GM21423 (cell line): ENCODE data around the gene MCL1.

Source experiments
- ATAC-seq: cut with Tn5 transposase; IDR thresholded peaks from one replicate; pipeline ENCODE4 v1.9.1; 2021; ENCODE audit warnings: mild to moderate bottlenecking, moderate library complexity; ENCODE audit not compliant: unreplicated experiment

The MCL1 gene

DNA sequence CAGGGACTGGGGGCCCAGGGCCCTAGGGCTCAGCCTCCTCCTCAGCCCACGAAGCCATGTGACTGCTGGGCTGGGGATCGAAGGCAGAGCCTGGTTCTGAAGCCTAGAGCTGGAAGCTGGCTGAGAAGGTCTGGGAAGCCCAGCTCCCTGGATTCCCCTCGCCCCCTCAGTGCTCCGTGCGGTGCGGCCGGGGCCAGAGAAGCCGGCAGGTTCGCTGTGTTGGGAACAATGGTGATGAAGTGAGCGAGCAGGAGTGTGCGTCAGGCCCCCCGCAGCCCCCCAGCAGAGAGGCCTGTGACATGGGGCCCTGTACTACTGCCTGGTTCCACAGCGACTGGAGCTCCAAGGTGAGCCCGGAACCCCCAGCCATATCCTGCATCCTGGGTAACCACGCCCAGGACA is 21.1 kb downstream of the MCL1 start:
- no peak for ATAC-seq

DNA sequence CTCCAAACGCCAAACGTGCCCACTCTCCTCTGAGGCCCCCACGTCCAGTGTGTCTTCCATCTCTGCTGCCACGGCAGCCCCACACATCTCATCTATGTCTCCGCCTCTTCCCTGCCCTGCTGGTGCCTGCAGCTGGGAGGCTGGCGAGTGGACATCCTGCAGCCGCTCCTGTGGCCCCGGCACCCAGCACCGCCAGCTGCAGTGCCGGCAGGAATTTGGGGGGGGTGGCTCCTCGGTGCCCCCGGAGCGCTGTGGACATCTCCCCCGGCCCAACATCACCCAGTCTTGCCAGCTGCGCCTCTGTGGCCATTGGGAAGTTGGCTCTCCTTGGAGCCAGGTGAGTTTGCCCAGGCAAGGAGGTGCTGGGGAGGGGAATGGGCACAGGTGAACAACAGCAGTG is 21.6 kb downstream of the MCL1 start:
- ATAC-seq, result no peak

DNA sequence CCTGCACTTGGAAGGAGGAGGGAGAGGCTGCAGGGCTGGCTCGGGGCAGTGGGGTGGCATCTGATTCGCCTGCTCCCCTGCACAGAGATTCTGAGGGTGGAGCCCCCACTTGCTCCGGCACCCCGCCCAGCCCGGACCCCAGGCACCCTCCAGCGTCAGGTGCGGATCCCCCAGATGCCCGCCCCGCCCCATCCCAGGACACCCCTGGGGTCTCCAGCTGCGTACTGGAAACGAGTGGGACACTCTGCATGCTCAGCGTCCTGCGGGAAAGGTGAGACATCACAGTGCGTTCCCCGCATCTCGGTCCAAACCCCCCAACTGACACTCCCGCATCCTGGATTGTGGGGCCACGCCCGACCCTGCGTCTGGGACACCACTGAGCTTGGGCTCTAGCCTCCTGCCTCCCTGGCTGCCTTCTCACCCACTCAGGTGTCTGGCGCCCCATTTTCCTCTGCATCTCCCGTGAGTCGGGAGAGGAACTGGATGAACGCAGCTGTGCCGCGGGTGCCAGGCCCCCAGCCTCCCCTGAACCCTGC is 22.3 kb downstream of the MCL1 start:
- ATAC-seq, result no peak

DNA sequence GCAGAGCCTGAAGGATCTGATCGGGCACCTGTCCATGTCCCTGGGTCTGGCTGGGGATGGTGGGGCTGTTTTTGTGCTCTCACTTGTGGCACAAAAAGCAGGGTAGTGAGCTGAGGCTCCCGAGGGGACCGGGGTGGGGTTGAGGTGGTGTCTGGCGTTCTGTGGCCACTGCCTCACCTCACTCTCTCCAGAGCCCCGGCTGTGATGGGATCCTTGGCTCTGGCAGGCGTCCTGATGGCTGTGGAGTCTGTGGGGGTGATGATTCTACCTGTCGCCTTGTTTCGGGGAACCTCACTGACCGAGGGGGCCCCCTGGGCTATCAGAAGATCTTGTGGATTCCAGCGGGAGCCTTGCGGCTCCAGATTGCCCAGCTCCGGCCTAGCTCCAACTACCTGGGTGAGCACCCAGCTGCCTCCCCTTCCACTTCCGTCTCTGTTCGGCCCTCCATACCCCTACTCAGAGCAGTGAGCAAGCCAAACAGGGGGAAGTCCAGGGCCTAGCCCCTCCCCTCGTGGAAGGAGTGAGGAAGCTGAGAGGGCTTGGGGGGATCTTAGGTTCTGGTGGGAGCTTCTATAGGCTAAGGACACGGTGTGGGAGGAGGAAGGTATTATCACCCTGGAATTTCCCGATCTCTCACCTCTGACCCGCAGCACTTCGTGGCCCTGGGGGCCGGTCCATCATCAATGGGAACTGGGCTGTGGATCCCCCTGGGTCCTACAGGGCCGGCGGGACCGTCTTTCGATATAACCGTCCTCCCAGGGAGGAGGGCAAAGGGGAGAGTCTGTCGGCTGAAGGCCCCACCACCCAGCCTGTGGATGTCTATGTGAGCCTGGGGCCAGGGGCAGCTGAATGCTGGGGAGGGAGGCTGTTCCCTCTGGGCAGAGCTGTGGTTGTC is 23.2 kb downstream of the MCL1 start:
- no peak for ATAC-seq

DNA sequence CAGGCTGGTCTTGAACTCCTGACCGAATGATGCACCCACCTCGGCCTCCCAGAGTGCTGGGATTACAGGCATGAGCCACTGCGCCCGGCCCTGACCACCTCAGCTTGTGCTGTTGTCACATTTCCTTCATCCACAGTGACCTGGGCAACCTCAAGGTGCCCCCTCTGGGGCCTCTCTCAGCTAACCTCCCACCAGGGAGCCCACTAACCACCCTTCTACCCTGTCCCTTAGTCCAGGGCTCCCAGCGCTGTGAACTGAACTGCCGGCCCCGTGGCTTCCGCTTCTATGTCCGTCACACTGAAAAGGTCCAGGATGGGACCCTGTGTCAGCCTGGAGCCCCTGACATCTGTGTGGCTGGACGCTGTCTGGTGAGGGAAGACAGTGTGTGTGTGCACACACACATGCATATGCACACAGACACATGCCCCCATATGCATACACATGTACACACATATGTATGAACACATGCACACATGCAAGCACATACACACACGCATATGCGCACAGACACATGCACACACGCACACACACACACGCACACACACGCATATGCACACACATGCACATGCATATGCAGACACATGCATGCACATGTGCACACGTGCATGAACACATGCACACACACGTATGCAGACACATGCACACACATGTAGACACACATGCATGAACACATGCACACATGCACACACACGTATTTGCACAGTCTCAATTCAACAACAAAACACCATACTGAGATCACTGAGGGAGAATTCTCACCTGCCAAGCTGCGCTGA is 24.0 kb downstream of the MCL1 start:
- ATAC-seq, result no peak

DNA sequence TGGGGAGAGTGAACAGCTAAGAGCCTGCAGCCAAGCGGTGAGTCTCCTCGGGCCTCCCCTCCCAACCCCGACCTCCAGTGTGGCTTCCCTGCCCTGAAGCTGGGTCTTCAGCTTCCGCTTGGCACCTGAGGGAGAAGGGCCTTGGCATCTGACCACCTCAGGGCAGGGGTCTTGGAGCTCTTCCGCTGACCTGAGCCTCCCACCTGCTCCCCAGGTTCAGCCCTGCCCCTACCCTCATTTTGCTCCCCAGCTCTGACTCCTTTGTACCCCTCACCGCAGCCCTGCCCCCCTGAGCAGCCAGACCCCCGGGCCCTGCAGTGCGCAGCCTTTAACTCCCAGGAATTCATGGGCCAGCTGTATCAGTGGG is 25.3 kb downstream of the MCL1 start:
- no peak for ATAC-seq

DNA sequence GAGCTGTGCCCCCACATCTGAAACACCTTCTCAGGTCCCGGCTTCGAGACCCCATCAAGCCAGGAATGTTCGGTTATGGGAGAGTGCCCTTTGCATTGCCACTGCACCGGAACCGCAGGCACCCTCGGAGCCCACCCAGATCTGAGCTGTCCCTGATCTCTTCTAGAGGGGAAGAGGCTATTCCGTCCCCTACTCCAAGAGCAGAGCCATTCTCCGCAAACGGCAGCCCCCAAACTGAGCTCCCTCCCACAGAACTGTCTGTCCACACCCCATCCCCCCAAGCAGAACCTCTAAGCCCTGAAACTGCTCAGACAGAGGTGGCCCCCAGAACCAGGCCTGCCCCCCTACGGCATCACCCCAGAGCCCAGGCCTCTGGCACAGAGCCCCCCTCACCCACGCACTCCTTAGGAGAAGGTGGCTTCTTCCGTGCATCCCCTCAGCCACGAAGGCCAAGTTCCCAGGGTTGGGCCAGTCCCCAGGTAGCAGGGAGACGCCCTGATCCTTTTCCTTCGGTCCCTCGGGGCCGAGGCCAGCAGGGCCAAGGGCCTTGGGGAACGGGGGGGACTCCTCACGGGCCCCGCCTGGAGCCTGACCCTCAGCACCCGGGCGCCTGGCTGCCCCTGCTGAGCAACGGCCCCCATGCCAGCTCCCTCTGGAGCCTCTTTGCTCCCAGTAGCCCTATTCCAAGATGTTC is 25.9 kb downstream of the MCL1 start:
- no peak for ATAC-seq

DNA sequence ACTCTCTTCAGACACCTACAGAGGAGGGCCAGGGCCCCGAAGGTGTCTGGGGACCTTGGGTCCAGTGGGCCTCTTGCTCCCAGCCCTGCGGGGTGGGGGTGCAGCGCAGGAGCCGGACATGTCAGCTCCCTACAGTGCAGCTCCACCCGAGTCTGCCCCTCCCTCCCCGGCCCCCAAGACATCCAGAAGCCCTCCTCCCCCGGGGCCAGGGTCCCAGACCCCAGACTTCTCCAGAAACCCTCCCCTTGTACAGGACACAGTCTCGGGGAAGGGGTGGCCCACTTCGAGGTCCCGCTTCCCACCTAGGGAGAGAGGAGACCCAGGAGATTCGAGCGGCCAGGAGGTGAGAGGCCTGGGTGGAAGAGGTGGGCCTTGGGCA is 26.5 kb downstream of the MCL1 start:
- no peak for ATAC-seq

DNA sequence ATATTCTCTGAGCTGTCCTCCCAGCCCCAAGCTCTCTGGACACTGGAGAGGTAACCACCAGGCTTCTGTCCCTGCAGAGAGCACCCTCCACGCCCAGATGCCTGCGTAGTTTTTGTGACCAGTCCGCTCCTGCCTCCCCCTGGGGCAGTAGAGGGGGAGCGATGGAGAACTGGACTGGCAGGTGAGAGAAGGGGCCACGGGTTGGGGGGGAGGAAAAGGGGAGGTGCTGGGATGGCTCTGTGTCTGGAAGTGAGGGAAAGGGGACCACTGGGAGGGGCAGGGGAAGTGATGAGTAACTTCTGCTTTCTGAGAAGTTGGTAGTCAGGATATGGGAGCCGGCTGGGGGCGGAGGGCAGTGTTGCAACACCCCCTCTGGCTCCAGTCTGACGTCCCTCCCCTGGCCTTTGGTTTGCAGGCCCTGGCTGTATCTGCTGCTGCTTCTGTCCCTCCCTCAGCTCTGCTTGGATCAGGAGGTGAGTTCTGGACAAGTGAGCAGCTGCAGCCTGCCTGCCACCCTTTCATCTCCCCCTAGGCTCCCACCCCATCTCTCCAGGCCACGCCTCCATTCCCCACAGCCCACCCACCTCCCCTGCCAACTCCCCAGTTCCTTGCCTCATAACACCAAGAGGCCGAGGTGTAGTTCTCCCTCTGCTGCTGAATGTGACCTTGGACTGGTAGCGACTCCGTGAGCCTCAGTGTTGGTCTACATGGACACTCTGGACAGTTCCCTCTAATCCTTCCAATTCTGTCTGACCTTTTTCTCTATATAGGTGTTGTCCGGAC is 27.1 kb downstream of the MCL1 start:
- no peak for ATAC-seq

DNA sequence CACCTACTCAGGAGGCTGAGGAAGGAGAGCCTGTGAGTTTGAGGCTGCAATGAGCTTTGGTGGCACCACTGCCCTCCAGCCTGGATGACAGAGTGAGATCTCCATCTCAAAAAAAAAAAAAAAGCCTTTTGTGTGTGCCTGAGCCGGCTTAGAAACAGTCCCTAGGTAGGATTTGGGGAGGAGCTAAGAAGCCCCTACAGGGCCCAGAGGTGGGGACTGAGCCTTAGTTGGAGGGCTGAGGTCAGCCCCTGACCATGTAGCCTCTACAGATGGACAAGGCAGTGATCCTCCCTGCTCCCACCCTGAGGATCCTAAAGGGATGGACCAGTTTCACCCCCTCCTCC is 27.7 kb downstream of the MCL1 start:
- no peak for ATAC-seq

DNA sequence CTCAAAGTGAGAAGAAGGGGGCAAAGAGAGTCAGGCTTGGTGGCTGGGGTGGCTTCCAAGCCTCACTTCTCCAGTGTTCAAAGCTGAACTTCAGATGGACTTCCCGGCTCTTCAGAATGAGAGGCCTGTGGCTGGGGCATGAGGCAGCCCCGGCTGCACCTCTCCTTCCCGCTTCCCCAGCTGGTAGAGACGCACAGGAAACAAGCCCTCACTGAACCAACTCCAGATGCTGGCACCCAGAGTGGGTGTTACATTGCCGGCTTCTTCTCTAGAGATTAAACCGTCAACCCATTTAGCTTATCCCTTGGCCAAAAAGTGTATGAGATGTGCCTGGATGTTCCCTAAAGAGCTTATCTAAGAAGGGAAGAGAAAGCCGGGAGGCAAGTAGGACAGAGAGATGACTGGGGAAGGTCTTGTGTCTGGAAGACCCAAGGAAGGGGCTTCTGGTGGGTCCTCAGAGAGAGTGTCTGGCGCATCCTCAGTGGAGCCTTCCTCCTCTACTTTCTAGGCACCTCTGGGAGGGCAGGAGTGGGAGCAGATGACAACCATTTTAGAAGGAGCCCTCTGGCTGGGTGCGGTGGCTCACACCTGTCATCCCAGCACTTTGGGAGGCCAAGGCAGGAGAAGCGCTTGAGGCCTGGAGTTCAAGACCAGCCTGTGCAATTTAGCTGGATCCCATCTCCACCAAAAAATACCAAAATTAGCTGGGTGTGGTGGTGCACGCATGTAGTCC is 28.2 kb downstream of the MCL1 start:
- no peak for ATAC-seq

DNA sequence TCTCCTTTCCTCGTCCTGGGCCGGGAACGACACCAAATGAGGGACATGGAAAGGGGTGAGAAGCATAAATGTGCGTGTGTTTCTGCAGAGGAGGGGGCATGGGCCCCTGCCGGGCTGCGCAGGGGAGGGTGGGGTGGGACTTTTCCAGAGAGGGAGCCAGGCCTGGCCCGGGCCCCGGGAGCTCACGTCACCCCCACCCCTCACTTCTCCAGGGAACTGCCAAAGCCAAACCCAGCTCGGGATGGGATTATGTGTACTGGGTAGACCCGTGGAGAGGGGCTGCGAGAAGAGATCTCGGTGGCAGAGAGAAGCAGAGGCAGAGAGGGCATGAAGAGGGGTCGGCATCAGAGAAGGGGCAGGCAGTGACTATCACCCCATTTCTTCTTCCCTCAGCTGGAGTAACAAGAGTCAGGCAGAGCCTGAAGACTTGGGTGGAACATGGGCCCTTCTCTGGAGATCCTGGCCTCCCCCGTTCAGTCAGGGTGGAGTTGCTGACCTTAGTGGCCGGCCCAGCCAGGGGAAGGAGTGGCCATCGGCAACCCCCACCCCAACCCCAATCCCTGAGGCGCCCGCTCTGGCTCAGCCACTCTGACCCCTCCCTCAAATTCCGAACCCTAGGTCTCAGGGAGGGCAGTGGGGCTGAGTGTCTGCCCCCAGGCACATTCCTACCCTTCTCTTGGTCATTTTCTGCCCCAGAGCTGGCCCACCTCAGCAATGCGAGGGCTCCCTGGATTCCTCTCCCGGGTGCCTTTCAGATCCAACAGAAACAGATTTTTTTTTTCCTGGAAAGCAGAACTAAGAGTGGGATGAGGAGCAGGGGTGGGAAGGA is 29.0 kb downstream of the MCL1 start:
- ATAC-seq, result no peak

DNA sequence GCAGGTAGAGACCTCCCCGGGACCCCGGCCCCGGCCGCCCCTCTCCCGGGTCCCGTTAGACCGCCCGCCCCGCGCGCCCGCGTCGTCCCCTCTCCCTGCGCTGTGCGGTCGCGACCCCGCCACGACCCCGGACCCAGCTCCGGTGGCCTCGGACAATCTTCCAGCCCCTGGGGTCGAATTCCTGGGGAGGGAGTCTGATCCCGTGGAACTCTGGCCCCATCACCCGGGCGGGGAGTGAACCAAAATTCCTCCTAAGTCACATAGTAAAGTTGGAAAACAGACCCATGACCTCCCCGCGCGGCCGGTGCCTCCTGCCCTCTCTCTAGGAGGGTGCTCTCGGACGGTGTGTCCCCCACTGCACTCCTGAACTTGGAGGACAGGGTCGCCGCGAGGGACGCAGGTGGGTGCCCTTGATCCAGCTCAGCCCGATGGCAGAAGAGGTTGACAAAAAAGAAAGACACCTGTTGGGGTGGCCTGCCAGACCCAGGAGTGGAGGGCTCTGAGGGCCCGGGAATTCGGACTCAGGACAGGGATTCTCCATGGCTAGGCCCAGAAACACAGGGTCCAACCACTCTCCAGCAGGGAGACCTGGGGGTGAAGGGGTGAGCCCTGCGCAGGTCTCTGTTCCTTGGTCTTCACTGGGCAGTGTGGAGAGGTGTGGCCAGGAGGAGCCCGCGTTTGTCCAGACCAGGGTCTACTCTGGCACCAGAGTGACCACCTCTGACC is 29.8 kb downstream of the MCL1 start:
- no peak for ATAC-seq

DNA sequence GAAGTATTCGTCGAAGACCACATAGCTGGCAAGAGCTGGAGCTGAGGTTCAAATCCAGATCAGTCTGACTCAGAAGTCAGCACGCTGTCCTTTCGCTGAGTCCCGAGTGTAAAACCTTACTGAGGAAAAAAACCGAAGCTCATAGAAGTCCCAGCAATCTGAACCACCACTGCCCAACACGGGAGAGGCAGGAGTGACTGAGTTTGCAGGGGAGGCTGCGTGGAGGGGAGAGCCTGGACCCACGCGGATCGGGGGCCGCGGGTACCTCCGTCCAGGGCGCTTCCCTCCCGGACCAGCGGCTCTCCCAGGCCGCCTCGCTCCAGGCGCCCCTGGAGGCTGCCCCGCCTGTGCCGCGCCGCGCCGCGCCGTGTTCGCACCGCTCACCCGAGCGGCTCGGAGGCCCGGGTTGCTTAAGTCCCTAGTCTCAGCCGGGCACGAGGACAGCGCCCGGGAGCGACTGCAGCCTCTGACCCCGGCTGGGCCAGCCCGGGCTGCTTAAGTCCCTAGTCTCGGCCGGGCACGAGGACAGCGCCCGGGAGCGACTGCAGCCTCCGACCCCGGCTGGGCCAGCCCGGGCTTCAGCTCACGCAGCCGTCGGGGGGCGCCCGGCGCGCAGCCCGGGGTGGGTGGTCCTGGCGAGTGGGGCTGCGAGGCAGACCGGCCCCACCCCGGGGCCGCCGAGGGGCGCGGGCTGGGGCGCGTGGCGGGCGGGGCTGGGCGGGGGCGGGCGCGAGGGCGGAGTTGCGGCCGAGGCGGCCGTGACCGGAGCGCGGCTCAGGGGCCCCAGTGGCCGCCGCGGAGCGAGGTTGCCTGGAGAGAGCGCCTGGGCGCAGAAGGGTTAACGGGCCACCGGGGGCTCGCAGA is 30.5 kb downstream of the MCL1 start, which contains the start of gene ADAMTSL4:
TSS of gene ADAMTSL4 (plus strand) at position 777 of the 864 bp plus-strand sequence. CDS start 2,881 bp downstream, outside the sequence.
- no peak for ATAC-seq

DNA sequence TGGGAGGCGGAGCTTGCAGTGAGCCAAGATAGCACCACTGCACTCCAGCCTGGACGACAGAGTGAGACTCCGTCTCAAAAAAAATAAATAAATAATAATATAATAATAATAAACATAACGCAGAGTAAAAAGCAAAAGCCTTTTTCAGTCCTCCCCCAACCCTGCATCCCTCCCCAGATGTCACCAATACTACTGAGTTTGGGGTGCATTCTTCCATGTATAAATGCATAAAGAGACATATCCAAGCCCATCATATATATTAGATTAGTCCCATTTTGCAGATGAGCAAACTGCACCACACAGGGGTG is 31.1 kb downstream of the MCL1 start:
- ATAC-seq, result no peak

DNA sequence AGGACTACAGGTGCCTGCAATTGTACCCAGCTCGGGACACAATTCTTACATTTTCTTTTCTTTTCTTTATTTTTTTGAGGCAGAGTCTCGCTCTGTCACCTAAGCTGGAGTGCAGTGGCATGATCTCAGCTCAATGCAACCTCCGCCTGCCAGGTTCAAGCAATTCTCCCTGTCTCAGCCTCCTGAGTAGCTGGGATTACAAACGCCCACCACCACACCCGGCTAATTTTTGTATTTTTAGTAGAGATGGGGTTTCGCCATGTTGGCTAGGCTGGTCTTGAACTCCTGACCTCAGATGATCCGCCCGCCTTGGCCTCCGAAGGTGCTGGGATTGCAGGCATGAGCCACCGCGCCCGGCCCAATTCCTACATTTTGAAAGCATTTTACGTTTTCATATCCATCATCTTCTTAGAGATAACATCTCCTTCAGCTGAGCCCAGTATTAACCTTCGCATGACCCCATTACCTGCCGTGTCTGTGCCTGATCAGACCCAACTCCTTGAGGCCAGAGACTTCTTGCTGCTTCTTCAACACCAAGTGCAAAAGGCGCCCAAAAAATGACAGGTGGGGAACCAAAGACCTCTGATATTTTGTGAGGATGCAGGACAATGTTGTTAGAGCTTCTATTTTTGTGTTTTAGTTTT is 33.0 kb downstream of the MCL1 start:
- no peak for ATAC-seq

DNA sequence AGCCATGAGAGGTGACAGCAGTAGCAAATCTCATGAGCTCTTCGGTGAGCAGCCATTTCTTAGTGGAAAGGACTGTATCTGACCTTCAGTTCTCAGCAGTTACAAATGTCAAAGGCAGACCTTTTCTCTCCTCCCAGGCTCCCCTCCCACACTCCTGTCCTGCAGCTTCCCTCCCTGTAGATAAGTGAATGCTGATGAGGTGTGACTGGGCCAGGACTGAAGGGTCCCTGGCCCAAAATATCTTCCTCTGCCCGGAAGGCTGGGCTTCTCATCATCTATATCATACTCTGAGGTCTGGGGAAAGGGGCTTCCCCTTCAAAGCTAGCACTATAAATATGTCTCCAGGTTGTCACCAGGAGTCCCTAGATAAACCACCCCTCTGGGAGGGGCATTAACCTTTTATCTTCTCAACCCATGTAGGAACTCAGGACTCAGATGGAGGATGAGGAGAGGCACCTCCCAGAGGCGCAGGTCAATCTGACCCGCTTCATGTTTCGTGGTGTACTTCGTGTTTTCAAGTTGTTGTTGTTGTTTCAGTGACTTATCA is 33.9 kb downstream of the MCL1 start:
- no peak for ATAC-seq
